Activated CD8-positive, alpha-beta memory T cell treated with anti-CD3 and anti-CD28 coated beads for 24 hours (primary cell): Measurements from ENCODE around the gene TRMU.

Experiments
- DNase-seq: peaks from one replicate; pipeline ENCODE4 v3.0.0-alpha.2; 2020

Gene TRMU

GRCh38 chr22:46357711-46358520 is 22.4 kb downstream of the TRMU start:
- no peak for DNase-seq

GRCh38 chr22:46358766-46359165 is 23.3 kb downstream of the TRMU start:
- DNase-seq = no peak

- no peak for DNase-seq
Observed at GRCh38 chr22:46359362-46359761, 23.8 kb downstream of the TRMU start.

GRCh38 chr22:46360097-46360496 is 24.6 kb downstream of the TRMU start:
- DNase-seq = no peak

GRCh38 chr22:46360891-46361290 is 25.4 kb downstream of the TRMU start:
- DNase-seq = no peak

- DNase-seq = no peak
Observed at GRCh38 chr22:46361826-46362202, 26.3 kb downstream of the TRMU start.

- no peak for DNase-seq
Observed at GRCh38 chr22:46362203-46362933, 26.9 kb downstream of the TRMU start.

- DNase-seq = no peak
Observed at GRCh38 chr22:46362934-46363515, 27.5 kb downstream of the TRMU start.

GRCh38 chr22:46363611-46364321 is 28.3 kb downstream of the TRMU start:
- DNase-seq = no peak

GRCh38 chr22:46364341-46365165 is 29.0 kb downstream of the TRMU start:
- DNase-seq = no peak

- DNase-seq = no peak
Observed at GRCh38 chr22:46365166-46365624, 29.7 kb downstream of the TRMU start.

GRCh38 chr22:46366327-46366731 is 30.8 kb downstream of the TRMU start:
- DNase-seq = no peak

GRCh38 chr22:46366801-46367706 is 31.5 kb downstream of the TRMU start:
- no peak for DNase-seq

GRCh38 chr22:46367707-46368191 is 32.2 kb downstream of the TRMU start:
- DNase-seq = peak; percentile 87

- DNase-seq = no peak
Observed at GRCh38 chr22:46368422-46368821, 32.9 kb downstream of the TRMU start.

- no peak for DNase-seq
Observed at GRCh38 chr22:46368871-46369715, 33.6 kb downstream of the TRMU start.

GRCh38 chr22:46369716-46370583 is 34.4 kb downstream of the TRMU start:
- no peak for DNase-seq

- peak; percentile 65 for DNase-seq
Observed at GRCh38 chr22:46370584-46371291, 35.2 kb downstream of the TRMU start.
